Measurements from ENCODE around the gene TCF7L1. TPM values are rescaled to one million over a fixed set of nuclear protein-coding genes. Genes with fewer than 3 reads are reported as not detected.

Gene TCF7L1
- total and polyA plus RNA-seq, 2 of the 13 experiments (the other 11 are each of a cell fraction or from before 2014, with no cell fraction given): 0.04 to 0.15 TPM

- no peak for TF ChIP-seq ZNF574 (CRISPR knock-in tag; IDR thresholded peaks at IDR 0.05)
- TF ChIP-seq ZNF512B (CRISPR knock-in tag; IDR thresholded peaks at IDR 0.05; ENCODE audit: borderline replicate concordance): no peak
Observed at GRCh38 chr2:85134896-85135659, 1.9 kb downstream of the TCF7L1 start (continued).

GRCh38 chr2:85135660-85135914 lies 2.4 kb downstream of the TCF7L1 start:
- CTCF ChIA-PET (ENCODE audit: low intra/inter-chr PET ratio, low total read pairs): no interaction called here
- WGBS (ENCODE audit: low lambda C conversion rate): 56% methylated on average over 4 of the region's 4 CpGs

More at GRCh38 chr2:85135660-85135914, 2.4 kb downstream of the TCF7L1 start:
- in situ Hi-C loops (cut with HindIII; ENCODE audit: extremely low pct_ligation_motif_present, low pct_unique_long_range_greater_than_20kb): no loop called here
- POLR2A ChIA-PET: no interaction called here
- Histone ChIP-seq H2AFZ (ENCODE audit: low read length) (no peak overlapping the region), H3K4me3 (replicated peaks in 1 of 3; ENCODE audit: insufficient read depth in 1 of 3, low read depth in 2 of 3, low read length in 3 of 3) (no peak overlapping the region), H3K4me2 (ENCODE audit: low read depth, low read length) (no peak overlapping the region), H4K20me1 (ENCODE audit: insufficient read depth, low read length) (no peaks in the 10 kb centered on the region), H3K36me3 (replicated peaks in 1 of 2; ENCODE audit: control insufficient read depth in 1 of 2, insufficient read depth in 2 of 2, low read length in 2 of 2) (no peaks in the 10 kb centered on the region), H3K9ac (ENCODE audit: insufficient read depth, low read depth, low read length) (no peak overlapping the region), H3K9me3 (ENCODE audit: low read length) (no peaks in the 10 kb centered on the region), H3K27me3 (ENCODE audit: control insufficient read depth in 1 of 2, insufficient read depth in 2 of 2, low read length in 2 of 2) (peaks cover 9 to 60% of the 10 kb centered on the region in 2 experiments), H3K4me1 (ENCODE audit: insufficient read depth, low read length) (peaks cover 13% of the 10 kb centered on the region), H3K27ac (ENCODE audit: extremely low read length, insufficient read depth, low read length) (no peak overlapping the region), H3K79me2 (ENCODE audit: insufficient read depth, low read length) (no peaks in the 10 kb centered on the region)
- BruUV-seq (replicated peaks): no TSS peak
- ATAC-seq (no peak), FAIRE-seq (no peak), DNase-seq (ENCODE audit: low spot score) (no peak)
- TF ChIP-seq TAF1 (CRISPR knock-in tag; IDR thresholded peaks at IDR 0.05) (no peak), ZSCAN31 (CRISPR knock-in tag; IDR thresholded peaks at IDR 0.05; ENCODE audit: low read depth) (no peak), TOPORS (CRISPR knock-in tag; IDR thresholded peaks at IDR 0.05) (no peak), ZC3H4 (CRISPR knock-in tag; IDR thresholded peaks at IDR 0.05; ENCODE audit: borderline replicate concordance) (no peak), ZNF563 (CRISPR knock-in tag; IDR thresholded peaks at IDR 0.05) (no peak), GABPA (IDR thresholded peaks at IDR 0.05; ENCODE audit: low read depth, low read length) (no peak), GABPA (CRISPR knock-in tag; IDR thresholded peaks at IDR 0.05; ENCODE audit: low read depth) (no peak)
- intact Hi-C loops (cut with micrococcal nuclease; ENCODE audit: unreplicated experiment): no loop called here

Measured in HepG2 (cell line).